GM19240 (cell line): Measurements from ENCODE around the gene DLGAP1.
"Not testable (repeated sequence)": the region's sequence is repeated elsewhere in the genome, so short reads cannot be mapped to it uniquely, and the experiment has no call there.

Experiments used
- DNase-seq: peaks from one replicate; pipeline ENCODE4 v3.0.0; 2011; ENCODE audit warnings: low spot score; ENCODE audit not compliant: insufficient read length

DLGAP1 gene

DNA sequence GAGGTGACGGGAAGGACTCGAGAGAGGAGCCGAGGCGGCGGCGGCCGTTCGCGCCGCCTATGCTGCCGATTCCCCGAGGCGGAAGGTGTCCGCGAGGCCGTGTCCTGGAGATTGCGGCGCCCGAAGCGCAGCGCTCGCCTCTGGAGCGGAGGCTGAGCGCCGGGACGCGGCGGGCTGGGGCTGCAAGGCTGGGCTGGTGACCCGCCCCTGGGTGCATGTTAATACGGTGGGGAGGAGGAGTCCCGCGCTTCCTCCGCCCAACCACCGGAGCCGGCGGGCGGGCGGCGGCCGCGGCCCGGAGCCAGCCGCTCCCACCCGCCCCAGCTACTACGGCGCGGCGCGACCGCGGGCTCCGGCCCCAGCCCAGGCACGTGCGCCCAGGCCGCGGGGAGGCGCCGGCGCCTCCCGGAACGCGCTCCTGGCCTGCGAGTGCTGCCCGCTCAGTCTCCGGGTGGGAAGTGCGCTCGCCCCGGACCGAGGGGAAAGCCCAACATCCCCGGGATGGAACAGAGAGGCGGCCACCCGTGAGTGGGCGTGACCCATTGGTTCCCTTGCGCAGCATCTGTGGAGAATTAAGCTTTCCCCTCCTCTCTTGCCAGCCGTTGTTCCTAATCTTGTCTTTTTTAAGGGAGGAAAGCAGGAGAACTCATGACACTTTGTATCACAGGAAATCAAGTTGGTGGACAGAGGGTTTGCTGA lies at the start of gene DLGAP1:
TSS of gene DLGAP1 (minus strand) at position 195 of the 699 bp plus-strand sequence.
- DNase-seq = no peak

DNA sequence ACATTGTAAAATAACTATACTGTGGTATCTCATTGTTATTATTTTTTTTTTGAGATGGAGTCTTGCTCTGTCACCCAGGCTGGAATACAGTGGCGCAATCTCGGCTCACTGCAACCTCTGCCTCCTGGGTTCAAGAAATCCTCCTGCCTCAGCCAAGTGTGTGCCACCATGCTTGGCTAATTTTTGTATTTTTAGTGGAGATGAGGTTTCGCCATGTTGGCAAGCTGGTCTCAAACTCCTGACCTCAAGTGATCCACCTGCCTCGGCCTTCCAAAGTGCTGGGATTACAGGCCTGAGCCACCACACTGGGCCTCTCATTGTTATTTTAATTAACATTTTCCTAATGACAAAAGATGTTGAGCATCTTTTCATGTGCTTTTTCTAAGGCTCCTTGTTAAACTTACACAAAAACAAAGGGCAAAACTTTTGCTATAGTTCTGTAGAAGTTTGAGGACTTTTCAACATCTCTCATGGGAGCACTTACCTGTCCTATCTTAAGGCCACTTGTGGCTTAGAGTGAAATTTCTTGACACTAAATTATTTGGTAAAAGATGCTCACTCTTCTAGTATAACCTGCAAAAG lies 39.7 kb upstream of the DLGAP1 start:
- DNase-seq = not testable (repeated sequence)

DNA sequence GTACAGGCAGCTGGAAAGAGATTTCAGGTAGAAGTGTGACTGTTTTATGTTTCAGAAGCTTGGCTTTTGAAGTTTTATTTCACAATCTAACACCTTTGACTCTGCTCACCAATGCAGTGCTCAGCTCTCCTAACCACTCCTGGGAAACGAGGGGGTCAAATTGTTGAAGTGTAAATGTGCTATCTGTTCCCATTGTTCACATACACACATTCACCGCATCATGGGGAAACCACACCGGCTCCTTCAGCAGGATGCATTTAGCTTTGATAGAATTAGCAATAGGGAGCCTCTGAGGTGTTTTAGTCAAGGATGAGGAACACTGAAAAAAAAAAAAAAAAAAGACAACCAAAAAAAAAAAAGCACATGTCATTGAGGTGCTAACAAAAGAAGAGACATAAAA lies 13.4 kb upstream of the DLGAP1 start:
- no peak for DNase-seq

DNA sequence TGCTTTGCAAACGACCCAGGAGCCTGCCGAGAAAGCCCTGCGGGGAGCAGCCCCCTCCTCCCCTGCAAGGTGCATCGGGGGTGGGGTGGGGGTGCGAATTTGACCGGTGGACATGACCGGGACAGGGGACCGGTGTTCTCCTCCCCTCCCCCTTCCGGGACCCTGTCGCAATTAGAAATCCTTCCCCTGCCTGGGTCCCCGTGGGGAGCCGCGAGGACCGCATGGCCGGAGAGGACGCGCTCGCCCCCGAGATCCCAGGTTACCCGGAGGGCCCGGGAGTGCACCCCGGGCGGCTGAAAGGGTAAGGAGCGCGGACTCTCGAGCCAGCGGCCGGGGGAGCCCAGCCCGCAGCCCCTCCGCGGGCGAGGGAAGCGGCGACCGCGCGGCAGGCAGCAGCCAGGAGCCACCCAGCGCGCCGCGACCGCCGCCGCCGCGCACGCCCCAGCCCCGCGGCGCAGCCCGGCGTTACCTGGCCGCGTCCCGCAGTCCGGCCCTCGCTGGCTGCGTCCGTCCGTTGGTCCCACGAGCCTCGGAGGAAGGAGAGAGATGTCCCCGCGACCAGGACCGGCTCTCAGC lies 482 bp downstream of the DLGAP1 start:
- DNase-seq = no peak

DNA sequence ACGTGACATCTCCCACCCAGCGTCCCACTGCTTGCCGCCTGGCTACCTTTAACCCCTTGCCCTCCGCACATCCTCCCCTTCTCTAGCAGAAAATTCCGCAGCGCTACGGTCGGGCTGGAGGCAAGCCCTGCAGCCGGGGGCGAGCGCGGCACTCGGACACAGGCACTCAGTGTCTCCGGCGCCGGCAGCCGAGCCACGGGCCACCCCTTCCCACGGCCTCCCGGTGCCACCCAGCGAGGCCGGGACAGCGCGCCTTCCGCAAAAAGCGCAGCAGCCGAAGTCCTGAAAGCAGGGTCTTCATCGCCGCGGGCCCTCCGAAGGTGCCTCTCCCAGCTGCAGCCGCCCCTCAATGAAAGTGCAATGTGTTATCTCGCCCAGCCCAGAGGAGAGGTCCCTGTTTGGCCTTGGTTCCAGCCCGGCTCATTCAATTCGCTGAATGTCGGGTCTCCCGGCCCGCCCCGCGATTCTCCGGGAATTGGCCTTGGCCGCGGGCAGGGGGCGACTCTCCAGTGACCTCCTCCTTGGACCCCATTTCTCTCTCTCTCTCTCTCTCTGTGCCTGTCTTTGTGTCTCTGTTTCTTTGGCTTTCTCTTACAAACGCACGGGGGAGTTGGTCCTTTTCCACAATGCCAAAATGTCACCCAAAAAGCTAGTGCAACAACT lies 1.1 kb downstream of the DLGAP1 start:
- DNase-seq = no peak

DNA sequence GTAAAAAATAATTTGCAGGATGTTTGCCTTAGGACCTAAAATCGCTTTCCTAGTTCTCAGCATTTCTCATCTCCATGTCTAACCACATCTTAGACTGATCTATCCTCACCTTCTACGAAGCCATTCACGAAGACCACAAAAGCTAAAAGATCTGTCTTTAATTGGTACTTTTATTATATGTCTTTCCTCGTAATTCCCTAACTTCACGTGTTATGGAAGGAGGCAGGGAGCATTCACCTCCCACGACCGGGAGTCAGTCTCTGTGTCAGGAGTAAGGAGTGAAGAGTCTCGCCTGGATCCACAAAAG lies 1.6 kb downstream of the DLGAP1 start:
- no peak for DNase-seq

DNA sequence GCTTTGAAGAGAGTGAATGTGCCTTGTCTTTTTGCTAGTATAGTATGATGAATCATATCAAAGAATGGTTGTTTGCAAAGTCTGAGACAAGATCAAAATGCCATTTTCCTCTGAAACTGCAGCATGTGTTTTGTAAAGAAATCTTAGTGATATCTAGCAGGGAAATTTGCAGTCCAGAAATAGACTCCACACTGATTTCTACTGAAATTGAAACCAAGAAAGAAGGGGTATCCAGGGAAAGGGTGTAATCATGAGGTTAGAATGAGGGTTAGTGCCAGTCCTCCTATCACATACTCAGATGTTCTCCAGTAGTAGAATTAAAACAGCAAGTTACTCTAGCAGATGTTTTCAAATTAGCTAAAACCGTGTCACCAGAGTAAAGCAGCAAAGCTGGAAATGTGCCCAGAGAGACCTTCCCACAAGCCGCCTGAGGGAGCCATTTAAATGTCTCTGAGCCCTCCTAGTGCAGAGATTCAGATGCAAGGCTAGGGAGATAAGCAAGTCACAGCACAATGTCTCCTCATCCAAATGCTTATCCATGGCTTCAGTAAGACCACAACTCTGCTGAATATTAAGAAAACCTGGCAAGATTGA lies 4.9 kb downstream of the DLGAP1 start:
- DNase-seq = no peak

DNA sequence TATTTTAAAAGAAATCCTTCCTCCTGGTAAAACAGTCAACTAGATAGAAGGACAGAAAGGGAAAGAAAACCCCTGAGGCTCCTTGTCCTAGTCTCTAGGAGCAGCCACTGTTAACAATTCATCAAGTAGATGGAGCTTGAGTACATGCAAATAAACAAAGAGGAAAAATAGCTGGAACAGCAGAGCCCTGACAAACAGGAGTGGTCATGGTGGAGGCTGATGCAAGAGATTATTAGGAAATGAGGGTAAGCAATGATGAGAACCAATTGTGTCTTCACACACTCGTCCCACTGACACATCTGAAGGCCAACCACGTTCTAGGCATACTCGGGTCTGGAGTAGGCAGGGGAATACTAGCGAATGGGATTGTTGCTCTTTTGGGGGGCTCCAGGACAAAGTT lies 9.2 kb downstream of the DLGAP1 start:
- DNase-seq = no peak

DNA sequence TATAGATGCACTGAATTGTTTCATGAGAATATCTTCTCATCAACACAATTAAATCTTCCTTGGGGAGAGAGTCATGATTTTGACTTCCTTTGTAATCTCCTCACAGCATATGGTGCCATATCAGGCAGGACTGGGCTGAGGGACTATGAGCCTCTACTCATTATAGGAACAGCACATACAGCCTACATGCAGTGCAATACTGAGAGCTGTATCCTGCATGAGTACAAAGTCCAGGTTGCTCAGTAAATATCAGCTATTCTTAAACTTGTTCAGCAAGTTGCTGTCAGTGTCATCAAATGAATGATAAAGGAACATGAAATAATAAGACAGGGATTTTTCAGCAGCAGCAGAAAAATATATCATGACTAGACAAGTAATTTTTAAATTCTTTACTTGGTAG lies 10.8 kb downstream of the DLGAP1 start:
- DNase-seq = no peak

DNA sequence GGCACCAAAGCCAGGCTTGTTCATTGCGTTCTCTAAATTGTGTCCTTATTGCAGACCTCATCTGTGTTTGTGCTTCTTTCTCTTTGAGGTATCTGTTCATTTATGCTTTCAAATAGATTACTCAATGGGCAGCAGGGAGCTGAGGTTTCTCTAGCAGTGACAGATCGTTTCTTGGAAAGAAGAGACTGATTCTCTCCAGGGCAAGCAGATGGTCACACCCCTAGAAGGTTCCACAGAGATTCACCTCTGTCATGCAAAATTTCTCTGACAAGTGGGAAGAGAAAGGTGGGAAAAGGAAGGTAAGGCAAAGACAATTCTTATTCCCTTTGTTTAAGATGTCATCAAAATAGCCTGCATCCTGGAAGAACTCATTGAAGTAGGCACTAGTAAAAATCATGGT lies 14.0 kb downstream of the DLGAP1 start:
- DNase-seq = no peak

DNA sequence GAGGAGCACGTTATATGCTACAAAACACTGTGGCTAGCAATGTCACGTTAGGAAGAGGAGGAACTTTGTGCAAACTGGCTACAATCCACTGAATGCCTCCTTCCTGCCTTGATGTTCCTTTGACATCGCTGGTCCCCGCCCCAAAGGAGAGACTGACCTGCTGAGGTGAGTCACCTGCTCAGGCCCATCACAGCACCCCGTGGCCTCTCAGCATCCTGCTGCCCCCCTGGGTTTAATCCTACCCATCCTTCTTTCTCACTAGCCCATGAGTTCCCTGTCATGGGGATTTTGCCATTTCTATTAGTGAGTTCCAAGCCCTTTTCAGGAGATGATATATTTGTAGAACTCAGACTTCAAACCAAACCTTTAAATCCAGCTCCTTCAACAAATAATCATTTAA lies 16.2 kb downstream of the DLGAP1 start:
- DNase-seq = no peak

DNA sequence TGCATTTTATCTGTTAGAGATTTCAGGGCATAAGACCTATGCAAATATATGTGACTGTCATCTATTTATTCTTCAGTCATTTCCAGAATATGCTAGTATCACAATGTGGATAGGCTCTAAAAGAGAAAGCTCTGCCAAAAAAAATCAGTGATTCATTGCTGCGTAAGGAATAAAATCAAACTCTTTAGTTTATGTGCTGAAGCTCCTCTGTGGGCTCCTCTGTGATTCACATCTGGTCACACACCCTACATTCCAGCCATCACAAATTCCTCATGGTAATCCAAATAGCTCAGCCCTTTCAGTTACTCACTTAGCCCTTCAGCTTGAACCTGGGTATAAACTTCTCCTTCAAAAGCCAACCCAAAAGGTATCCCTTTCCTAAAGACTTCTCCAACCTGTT lies 21.4 kb downstream of the DLGAP1 start:
- DNase-seq = no peak

DNA sequence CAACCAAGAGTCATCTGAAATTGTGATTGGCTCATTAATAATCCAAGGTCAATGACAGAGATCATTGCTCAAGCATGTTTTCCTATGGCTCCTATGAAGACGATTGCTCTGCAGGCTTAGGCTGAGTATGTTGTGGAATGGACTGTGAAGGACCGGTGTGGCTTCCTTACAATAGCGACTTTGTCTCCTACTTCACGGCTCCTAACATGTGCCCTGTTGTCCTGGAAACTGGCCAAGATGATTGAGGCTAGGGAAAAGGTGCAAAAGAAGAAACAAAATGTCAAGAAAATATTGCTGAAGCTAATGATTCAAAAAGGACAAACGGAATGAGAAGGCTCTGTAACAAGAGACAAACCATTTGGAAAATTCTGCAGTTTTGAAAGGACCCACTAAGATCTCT lies 24.3 kb downstream of the DLGAP1 start:
- no peak for DNase-seq

DNA sequence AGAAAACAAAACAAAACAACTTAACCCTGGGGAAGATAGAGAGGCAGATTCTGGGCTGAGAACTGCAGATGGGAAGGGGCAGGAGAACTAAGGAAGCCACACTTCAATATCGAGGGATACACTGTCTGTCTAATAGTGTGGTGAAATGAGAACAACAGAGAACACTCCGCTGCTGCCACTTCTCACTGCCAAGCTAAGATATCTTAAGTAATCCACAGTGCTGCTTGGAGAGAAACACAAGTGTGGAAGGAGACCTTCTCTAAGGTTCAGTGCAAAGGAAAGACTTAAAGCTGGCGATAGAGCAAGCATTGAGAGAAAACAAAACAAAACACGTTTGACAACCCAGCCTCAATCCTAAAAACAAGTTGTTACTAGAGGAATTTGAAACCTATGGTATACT lies 37.4 kb downstream of the DLGAP1 start:
- no peak for DNase-seq

DNA sequence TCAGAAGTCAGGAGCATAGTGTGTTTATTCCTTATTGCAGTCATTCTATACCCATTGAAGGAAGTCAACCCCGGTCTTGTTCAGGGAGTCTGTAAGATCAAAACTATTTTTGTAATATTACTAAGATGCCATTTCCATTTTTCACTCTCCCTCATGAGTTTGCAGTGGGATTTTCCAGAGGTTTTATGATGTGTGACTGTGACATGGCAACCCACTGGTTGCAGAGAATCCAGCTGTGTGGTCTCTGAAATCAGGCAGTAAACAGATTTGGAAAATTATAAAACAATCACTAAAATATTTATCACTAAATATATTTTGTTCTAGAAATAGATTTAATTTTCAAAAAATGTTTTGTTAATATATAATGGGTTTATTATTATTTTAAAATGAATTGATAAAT lies 38.1 kb downstream of the DLGAP1 start:
- DNase-seq = no peak

DNA sequence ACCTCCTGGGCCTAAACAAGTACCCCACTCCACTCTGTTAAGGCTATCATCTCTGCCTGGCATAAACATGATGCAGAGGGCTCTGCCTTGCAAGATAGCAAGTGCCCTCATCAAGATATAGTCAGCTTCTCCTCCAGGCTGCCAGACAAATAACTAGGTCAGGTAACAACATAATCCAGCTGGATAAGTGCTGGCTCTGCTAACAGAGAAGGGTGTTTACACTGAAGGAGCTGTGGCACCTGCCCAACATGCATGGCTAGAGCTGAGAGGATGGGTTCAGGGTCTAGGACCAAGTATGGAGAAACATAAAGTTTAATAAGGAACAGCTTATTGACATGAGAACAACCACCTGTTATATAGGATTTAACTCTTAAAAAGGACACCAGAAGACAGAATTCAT lies 42.8 kb downstream of the DLGAP1 start:
- DNase-seq = no peak

DNA sequence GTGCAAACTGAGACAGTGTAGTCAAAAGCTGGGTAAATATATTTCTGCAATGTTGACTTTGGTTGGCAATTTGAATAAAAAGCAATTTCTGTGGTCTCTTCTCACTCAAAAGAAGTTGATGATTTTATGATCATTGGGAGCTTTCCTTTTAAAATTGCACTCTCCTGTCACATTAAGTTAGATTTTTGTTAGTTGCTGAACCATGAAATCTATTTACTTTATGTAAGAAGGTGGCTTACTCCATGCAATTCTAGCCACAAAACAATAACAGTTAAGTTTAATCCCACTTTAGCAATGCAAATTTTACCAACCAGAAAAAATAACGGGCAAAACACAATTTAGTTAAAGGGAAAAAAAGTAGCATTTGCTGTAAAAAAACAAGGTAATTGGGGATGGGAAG lies 48.3 kb downstream of the DLGAP1 start:
- no peak for DNase-seq

DNA sequence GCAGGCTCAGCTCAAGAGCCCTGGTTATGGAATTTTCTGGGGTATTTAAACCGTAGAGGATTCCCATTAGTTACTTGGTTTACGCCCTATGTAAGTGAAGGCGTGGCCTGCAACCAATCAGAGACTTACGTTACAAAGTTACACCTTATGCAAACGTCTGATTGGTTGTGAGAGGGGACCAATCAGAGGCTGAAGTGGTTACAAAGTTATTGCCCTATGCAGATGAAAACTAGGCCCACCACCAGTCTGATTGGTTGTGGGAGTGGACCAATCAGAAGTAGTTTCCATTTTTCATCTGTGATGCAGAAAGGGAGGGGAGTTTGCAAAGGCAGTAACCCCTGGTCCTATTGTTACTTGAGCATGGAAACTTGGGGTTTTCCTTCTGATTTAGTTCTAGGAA lies 49.1 kb downstream of the DLGAP1 start:
- no peak for DNase-seq

DNA sequence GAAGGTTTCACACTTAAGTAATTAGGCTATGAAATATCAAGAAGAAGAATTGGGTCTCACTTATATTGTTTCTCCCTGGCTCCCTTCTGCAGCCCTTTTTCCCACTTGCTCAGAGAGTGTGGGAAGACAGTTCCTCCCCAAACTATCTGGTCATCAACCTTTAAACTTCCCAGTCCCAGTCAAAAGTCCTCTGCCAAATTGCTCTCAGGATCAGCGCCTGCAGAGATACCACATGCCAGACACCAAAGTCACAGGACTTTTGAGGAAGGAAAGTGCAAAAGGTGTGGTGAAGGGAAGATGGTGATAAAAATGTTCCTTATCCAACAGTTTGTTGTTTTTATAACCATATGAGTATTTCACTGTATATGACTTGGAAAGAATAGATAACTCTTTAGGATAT lies 51.3 kb downstream of the DLGAP1 start:
- DNase-seq = no peak

DNA sequence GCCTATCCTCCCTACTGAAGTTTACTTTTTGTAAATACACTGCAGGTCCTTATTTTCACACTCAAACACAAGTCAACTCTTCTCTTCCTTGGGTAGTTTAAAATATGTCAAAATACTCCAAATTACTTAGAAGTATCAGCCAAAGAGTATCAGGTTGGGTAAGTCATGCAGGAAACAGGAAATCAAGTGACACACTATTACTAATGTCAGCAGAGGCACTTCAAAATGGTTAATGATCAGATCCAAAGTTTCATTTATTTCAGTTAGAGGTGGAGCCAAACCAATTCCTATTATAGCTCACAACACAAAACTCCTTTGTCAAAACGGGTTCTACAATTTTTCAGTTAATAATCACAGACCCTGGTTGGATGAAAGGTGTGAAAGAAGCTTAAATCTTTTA lies 54.2 kb downstream of the DLGAP1 start:
- no peak for DNase-seq

DNA sequence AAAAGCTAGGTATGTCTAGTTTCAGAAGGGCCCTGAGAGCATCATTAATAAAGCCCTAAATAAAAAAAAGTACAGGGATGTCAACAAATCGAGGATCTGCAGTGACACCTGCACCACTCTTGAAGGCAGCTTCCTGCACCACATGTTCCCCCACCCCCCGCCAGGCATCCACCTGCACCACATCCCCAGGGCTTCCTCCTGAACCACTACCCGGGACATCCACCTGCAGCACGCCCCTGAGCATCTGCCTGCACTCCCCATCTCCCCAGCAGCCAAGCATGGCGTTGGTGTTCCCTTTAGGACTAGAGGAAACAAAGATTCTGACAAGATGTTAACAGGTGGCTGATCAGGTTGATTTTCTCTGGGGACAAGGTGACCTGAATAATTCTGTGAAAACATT lies 55.2 kb downstream of the DLGAP1 start:
- no peak for DNase-seq

DNA sequence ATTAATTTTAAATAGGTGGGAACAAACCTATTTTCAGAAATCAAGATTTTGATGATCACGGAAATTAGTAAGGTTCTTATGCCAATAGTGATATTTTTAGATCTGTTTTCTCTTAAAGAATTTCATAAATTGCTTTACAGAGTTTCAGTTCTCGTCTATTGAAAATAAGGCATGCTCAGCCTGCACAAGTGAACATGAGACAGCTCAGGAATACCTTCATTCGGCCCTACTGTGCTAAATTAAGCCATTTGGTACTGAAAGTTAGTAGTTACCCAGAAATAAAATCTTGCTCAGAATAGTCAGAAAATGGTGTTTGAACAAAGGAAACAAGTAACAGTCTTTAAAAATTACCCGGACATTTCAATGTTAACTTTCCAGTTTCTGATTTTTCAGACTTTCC lies 60.4 kb downstream of the DLGAP1 start:
- no peak for DNase-seq

DNA sequence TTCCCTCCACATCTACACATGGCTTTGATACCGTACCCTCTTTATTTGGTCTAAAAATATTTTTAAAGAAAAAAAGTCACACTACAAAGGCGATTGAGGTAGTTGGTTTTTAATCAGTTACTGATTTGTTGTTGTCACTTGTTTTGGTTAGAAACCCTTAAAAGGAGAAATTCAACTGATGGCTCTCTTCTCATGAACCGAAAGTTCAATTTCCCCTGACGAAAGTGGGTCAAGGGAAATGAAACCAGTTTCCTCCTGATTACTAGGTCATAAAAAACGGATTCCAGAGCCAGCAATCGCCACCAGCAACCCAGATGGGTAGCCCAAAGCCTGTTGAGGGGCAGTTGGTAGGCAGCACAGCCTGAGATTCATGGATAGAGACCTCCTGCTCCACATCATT lies 63.2 kb downstream of the DLGAP1 start:
- DNase-seq = no peak
